ENCODE data around the gene UTP4. TPM values are rescaled to one million over a fixed set of nuclear protein-coding genes. Genes with fewer than 3 reads are reported as not detected.

The UTP4 gene
- total and polyA plus RNA-seq, 2 donors (not counting 3 experiments of a cell fraction or from before 2014, with no cell fraction given): 56.1 to 59.5 TPM

GRCh38 chr16:69141014-69141413 lies 8.6 kb downstream of the UTP4 start:
- H3K27ac ChIP-seq (ENCODE audit: insufficient read depth, low read depth, low read length): no peak overlapping the region
- no peaks in the 10 kb centered on the region for H3K9me3 ChIP-seq (replicated peaks; ENCODE audit: control insufficient read depth, insufficient read depth, low read length)
- H3K27me3 ChIP-seq (ENCODE audit: control insufficient read depth in 2 of 2, insufficient read depth in 2 of 2, low read length in 2 of 2): no peaks in the 10 kb centered on the region
- peaks cover 22% of the 10 kb centered on the region for H3K79me2 ChIP-seq (ENCODE audit: control insufficient read depth, insufficient read depth, low read length)
- no peaks in the 10 kb centered on the region for H3K9me1 ChIP-seq (replicated peaks; ENCODE audit: control insufficient read depth, extremely low read depth, insufficient read depth, low read length)
- TF ChIP-seq POLR2A (IDR thresholded peaks at IDR 0.05; ENCODE audit: low read depth, low read length) (no peak), EZH2 (IDR thresholded peaks at IDR 0.05; ENCODE audit: borderline replicate concordance, low read depth, low read length, severe bottlenecking) (no peak), POLR2AphosphoS5 (IDR thresholded peaks at IDR 0.05; ENCODE audit: insufficient read depth, low read depth, low read length) (no peak)
- FAIRE-seq (no peak), DNase-seq (ENCODE audit: low read depth, low spot score) (no peak)
- intact Hi-C loops (cut with micrococcal nuclease) (no loop called here), dilution Hi-C loops (cut with MboI; ENCODE audit: extremely low pct_ligation_motif_present, low sequenced_read_pairs) (no loop called here)
- no peaks in the 10 kb centered on the region for H4K20me1 ChIP-seq (replicated peaks; ENCODE audit: control insufficient read depth, extremely low read depth, insufficient read depth, low read length)
- no peak overlapping the region for H3K4me3 ChIP-seq (replicated peaks in 1 of 3; ENCODE audit: insufficient read depth in 1 of 3, low read depth in 1 of 3, low read length in 3 of 3)
- H2AFZ ChIP-seq (ENCODE audit: low read depth, low read length): no peak overlapping the region
- ChIA-PET POLR2A (no interaction called here), CTCF (no interaction called here)
- no peaks in the 10 kb centered on the region for H3K4me1 ChIP-seq (ENCODE audit: control insufficient read depth, extremely low read depth, insufficient read depth, low read length)
- peaks cover 25 to 31% of the 10 kb centered on the region in 2 experiments for H3K36me3 ChIP-seq (ENCODE audit: control insufficient read depth in 2 of 2, extremely low read depth in 1 of 2, insufficient read depth in 2 of 2, low read length in 2 of 2)
- no peak overlapping the region for H3K4me2 ChIP-seq (ENCODE audit: insufficient read depth, low read length)
- H3K9ac ChIP-seq (replicated peaks; ENCODE audit: extremely low read depth, insufficient read depth, low read length): no peak overlapping the region
- BruUV-seq (replicated peaks): no TSS peak

GRCh38 chr16:69141936-69142335 lies 9.5 kb downstream of the UTP4 start:
- intact Hi-C loops (cut with micrococcal nuclease): no loop called here
- H3K9me1 ChIP-seq (replicated peaks; ENCODE audit: control insufficient read depth, extremely low read depth, insufficient read depth, low read length): no peaks in the 10 kb centered on the region
- dilution Hi-C loops (cut with MboI; ENCODE audit: extremely low pct_ligation_motif_present, low sequenced_read_pairs): no loop called here
- FAIRE-seq (no peak), DNase-seq (ENCODE audit: low read depth, low spot score) (no peak)
- H3K4me3 ChIP-seq (replicated peaks in 1 of 3; ENCODE audit: insufficient read depth in 1 of 3, low read depth in 1 of 3, low read length in 3 of 3): no peak overlapping the region
- H4K20me1 ChIP-seq (replicated peaks; ENCODE audit: control insufficient read depth, extremely low read depth, insufficient read depth, low read length): no peaks in the 10 kb centered on the region
- TF ChIP-seq MAX (IDR thresholded peaks at IDR 0.05; ENCODE audit: insufficient read depth, insufficient read length) (no peak), CTCF (IDR thresholded peaks at IDR 0.05; ENCODE audit: extremely low read depth in 1 of 2, insufficient read depth in 1 of 2, low read depth in 1 of 2, low read length in 2 of 2) (no peak), JUN (IDR thresholded peaks at IDR 0.05; ENCODE audit: borderline replicate concordance, insufficient read depth, insufficient read length, low read depth) (no peak), GATA2 (IDR thresholded peaks at IDR 0.05; ENCODE audit: insufficient read depth, insufficient read length, low read depth, low read length) (no peak), POLR2AphosphoS5 (IDR thresholded peaks at IDR 0.05; ENCODE audit: insufficient read depth, low read depth, low read length) (no peak)
- no TSS peak for BruUV-seq (replicated peaks)
- no peak overlapping the region for H3K9ac ChIP-seq (replicated peaks; ENCODE audit: extremely low read depth, insufficient read depth, low read length)
- H3K79me2 ChIP-seq (ENCODE audit: control insufficient read depth, insufficient read depth, low read length): peaks cover 15% of the 10 kb centered on the region
- H3K4me1 ChIP-seq (ENCODE audit: control insufficient read depth, extremely low read depth, insufficient read depth, low read length): no peaks in the 10 kb centered on the region
- POLR2A ChIA-PET: no interaction called here
- no peak overlapping the region for H2AFZ ChIP-seq (ENCODE audit: low read depth, low read length)
- H3K27me3 ChIP-seq (ENCODE audit: control insufficient read depth in 2 of 2, insufficient read depth in 2 of 2, low read length in 2 of 2): no peaks in the 10 kb centered on the region
- no peak overlapping the region for H3K27ac ChIP-seq (ENCODE audit: insufficient read depth, low read depth, low read length)
- H3K4me2 ChIP-seq (ENCODE audit: insufficient read depth, low read length): no peak overlapping the region
- CTCF ChIA-PET: no interaction called here
- H3K9me3 ChIP-seq (replicated peaks; ENCODE audit: control insufficient read depth, insufficient read depth, low read length): no peaks in the 10 kb centered on the region
- peaks cover 23 to 31% of the 10 kb centered on the region in 2 experiments for H3K36me3 ChIP-seq (ENCODE audit: control insufficient read depth in 2 of 2, extremely low read depth in 1 of 2, insufficient read depth in 2 of 2, low read length in 2 of 2)

Data from endothelial cell of umbilical vein (primary cell).